Activated CD8-positive, alpha-beta memory T cell treated with anti-CD3 and anti-CD28 coated beads, Interleukin-2, amount 50 U/mL, for 24 hours (primary cell): ENCODE measurements around the gene NEDD4L.

Experiments used
- DNase-seq: peaks from one replicate; pipeline ENCODE4 v3.0.0-alpha.2; 2020; ENCODE audit errors: extremely low read depth

NEDD4L gene

DNA sequence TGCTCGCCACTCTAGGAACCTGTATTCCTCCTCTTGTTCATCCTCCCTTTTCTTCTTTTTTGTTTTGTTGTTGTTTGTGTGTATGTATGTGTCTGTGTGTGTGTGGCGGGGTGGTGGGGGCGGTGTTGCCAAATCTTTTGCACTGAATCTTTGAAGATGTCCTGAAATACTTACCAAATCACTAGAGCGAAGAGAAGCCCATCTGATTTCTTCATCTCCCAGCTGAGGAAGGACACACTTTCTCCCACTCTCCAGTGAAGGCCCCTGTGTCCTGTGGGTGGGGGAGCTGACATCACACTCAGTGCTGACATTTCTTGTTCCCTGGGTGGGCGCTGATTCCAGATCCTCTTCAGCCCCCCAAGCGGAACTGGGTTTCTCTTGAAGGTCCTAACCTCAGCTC is 74.5 kb downstream of the NEDD4L start:
- no peak for DNase-seq

DNA sequence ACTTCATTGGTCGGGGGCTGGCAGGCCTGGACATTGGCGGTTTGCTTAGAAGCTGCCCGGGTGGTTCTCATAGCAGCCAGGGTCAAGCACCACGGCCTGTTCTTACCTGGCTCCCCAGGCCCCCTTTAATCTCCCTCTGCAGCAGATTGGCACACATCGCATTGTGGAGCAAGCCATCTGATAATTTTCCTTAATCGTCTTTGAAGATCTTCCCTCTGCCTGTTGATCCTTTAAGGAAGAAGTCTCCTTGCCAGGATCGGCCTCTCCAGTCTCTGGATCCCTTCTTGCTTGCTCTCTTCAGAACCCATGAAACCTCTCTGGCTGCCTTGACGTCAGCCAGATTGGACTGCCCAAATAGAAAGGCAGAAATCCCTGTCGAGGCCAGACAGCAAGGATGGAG is 75.8 kb downstream of the NEDD4L start:
- DNase-seq, result no peak

DNA sequence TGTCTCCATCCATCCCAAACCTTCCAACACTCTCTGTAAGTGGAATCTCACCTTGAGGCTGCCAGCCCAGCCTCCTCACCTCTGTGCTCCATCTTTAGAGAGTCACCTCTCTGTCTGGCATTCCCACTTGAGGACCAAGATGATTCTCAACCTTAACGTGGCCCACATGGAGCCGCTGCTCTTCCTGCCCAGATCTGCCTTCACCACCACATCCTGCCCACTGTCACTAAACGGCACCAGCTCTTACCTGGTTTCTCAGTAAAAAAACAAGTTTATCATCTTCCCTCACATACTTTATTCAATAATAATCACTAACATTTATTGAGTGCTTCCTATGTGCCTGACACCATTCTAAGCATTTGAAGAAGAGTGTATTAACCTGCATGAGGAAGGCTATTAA is 80.4 kb downstream of the NEDD4L start:
- no peak for DNase-seq

DNA sequence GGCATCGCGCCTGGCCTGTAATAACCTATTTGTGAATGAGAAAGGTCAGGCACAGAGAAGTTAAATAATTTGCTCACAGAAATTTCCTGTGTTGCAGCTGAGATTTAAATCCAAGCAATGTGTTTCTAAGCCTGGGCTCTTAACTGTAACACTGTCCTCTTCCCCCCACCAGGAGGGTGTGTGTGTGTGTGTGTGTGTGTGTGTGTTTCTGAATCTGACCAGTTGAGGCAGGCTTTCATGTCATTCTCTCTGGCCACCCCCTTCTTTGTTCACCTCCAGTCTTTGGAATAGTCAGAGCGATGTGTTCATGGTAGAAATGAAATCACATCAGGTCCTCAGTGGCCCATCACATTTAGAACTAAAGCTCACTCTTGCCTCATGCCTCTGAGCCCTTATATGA is 81.2 kb downstream of the NEDD4L start:
- no peak for DNase-seq

DNA sequence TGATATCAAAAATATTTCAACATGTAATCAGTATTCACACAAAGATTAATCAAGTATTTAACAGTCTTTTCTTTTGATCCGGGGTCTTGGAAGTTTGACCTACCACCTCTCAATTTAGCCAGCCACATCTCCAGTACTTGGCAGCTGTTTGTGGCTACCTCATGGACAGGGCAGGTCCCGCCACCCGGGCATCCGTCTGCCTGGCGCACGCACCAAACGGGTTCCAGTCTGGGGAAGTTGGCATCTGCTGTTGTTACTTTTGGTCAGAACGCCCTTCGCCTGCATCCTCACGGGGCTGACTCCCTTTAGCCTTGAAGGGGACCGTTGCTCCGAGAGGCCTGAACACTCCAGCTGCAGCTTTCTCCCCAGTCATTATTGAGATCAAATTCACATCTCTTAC is 81.7 kb downstream of the NEDD4L start:
- DNase-seq, result no peak

DNA sequence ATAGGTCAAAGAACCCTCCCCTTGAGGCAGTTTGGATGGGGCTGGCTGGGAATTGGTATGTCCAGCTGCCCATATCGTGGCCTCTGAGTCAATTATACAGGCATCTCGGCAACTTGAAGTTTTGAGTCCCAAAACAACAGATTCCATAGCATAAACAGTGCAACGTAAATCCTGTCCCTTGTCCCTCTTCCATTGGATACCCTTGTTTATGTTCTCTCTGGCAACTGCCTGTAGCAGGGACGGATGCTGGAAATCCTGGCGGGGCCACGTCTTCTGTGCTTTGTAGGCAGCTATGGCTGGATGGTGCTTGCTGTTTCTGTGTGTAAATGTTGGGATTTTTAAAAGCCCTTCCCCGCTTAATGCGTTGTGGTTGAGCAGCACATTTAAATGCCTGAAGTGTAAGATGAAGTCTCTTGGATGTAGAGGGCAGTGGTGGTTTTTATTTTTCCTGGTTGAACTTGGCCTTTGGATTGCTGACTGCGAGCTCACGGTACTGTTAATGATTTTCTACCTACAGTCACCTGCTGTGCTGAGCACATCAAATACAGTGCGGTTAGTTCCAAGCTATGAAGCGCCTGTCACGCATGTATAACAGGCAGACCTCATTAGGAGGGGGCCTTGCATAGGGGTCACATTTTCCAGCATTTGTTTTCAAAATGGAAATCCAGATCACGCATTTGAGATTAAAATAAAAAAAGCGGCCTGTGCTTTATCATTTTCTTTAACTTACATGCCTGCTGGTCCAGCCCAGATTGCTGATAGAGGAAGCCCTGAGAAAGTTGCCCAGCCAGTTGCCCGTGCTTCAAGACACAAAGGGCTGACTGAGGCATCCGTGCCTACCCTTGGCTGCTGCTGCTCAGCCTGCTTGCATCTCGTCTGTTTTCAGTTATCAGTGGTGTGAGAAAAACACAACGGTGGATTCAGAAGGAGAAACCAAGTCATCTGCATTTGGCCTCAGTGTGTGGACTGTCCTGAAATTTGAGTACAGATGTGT is 84.7 kb downstream of the NEDD4L start:
- no peak for DNase-seq

DNA sequence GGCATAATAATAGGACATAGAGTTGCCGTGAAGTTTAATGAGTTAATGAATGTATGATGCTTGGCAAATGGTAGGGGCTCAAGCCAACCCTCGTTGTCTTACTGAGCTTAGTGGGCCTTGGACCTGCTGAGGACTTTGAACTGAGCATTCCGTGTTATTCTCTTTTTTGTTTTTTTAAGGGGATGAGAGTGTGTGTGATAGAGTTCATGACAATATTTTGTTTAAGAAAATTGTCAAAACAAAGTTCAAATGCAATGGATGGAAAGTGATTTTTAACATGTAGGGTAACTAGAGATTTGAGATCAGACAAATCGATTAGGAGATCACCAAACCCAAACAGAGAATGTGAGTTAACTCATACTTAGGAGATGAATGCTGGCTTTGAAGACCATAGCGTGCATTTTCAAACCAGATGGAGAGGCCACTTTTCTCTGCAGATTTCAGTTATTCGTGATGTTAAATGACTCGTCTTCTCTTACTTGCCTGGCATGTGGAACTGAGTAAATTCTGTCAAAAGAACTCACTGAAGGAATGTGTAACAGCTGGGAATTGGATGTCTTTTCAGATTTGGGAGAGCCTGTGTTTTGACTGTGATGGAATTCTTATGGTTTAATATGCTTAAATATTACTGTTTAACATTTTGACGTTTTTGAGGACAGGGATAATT is 88.7 kb downstream of the NEDD4L start:
- no peak for DNase-seq

DNA sequence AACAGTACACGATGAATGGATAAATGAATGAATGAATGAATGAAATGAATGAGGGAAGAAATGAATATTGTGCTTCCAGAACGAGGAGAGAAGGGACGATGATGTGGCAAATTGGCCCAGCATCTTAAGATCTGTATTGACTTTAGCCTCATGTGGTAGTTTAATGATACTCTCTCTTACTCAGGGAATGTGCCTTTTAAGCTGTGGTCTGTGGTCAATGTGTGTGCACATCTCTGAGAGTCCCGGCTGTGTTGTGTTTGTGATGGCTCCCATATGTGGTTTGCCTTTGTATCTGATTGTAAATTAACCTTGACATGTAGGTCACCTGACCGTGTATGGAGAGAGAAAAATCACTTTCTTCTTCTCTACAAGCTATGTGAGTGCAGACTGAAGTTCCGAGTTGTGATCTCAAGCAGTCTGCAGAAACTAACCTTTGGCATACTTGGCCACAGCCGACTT is 91.2 kb downstream of the NEDD4L start:
- DNase-seq, result no peak

DNA sequence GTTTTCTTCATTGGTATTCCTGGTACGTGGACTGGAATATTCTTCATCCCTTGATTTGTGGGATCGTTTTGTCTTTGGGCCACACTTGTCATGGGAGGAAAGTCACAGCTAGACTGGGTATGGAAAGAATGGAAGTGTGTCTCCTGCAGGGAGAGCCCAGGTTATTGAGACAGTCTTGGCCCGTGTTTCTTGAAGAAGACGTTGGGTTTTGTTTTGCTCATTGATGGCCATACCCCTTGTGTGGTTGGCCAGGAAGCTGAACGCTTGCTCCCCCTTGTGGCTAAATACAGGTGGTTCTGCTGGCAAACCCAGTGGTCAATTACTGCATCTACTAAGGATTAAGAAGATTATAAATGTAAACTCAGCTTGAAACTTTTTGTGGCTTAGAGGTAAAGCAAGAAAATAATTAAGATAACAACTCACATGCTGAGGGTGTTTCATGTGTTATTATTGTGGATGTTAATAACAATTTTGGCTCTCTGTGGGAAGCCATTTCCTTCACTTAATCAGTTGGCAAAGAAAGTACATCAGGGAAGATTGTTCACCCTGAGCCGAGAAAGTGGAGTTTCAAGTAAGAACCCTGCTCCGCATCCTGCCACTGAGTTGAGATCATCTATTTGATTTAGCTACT is 91.8 kb downstream of the NEDD4L start:
- no peak for DNase-seq

DNA sequence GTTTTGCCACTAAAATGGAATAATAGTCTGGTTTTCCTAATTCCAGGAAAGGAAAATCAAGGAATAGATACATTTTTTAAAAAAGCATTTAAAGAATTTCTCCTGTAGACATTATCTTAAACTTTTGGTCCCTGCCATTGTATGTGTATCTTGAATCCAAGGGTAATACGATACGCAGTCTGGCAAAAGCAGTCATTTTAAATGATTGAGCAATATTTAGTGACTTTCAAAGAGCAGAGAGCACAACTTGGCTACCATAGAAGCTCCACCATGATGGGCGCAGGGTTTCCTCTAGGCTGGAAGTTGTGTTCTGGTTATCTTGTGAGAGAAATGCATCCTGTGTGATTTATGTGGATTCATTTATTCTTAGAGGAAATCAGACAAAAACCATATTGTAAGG is 92.9 kb downstream of the NEDD4L start:
- no peak for DNase-seq

DNA sequence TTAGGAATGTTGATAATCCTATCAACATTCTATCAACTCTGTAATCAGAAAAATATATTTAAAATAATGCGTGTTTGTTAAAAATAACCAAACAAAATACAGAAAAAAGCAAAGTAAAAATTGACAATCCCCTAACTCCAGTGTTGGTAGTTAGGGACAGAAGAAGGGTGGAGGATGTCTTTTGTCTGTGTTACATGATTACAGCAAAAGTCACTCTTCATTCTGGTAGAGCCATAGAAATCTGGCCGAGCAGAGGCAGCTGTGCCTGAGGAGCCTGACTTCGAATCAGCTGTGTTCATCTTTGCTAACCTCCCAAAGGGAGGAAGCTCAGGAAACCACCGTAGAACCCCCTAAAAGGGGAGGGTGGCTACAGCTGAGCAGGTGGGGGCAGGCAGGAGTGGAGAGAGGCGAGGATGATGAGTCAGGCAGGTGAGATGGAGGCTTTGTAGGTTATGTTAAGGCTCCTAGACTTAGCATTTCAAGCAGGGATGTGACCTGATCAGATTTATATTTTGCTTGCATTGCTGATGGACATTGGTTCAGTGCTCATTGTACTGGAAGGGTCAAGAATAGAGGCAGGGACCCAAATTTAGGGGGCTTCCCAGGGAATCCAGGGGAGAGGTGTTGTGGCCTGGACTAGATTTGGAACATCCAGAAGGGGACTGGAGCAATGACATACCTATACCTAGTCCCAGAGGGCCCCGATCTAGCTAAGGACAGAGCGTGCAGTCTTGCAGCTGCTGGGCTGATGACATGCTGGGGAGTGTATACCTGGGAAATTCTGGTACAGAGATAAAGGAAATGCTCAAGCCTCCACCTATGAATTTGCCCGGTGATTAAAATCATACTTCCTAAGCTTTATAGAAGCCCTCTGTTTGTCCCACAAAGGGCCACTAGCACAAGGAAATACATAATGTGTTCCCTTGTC is 95.7 kb downstream of the NEDD4L start:
- no peak for DNase-seq

DNA sequence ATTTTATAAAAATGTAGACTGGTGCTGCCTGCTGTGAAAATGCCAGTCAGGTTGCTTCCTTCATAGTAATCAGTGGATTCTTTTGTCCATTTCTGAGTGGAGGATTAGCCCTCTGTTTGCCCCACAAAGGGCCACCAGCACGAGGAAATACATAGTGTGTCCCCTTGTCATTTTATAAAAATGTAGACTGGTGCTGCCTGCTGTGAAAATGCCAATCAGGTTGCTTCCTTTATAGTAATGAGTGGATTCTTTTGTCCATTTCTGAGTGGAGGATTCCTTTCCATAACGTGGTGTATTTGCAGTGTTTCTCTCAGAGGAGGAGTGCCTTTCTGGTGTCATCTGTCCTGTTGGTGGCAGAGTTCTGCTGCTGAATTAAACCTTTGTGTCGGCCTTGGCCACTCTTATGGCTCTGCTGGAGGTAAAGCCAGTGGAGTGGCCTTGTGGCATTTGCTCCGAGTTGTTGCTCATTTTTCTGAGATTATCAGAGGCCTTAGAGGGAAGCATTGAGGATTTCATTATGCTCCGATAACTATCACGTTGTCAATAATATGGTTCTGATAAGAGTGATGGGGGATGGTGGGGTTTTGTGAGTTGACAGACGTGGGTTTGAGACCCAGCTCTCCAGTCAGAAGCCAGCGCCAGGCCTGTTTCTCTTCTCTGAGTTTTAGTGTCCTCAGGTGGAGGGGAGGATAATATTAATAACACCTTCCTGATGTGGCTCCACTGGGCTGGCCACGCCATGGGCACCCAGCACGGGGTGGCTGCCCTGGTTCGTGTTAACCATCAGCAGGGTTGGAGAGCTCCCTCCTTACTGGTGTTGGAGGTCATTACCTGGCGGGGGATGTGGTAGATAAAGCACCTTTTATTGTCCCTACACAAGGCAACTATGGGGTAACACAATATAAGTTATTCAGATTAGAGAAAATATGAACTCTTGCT is 96.6 kb downstream of the NEDD4L start:
- DNase-seq, result no peak

DNA sequence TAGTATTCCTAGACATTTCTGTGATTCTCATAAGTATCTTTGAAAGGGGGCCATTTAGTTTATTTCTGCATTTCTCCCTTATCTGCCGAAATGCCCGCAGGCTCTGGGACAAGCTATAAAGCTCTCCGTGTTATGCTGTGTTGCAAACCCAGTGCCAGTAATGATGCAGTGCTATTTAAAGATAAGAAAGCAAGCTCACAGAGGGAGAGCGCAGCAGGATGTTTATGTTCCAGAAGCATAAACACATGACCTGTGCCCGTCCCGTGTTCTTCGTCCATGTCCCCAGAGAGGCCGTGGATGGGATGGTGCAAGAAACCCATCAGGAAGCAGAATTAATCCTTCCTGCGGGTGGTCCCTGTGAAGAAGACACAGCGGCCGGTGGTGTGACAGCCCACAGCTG is 99.4 kb downstream of the NEDD4L start:
- DNase-seq, result no peak

DNA sequence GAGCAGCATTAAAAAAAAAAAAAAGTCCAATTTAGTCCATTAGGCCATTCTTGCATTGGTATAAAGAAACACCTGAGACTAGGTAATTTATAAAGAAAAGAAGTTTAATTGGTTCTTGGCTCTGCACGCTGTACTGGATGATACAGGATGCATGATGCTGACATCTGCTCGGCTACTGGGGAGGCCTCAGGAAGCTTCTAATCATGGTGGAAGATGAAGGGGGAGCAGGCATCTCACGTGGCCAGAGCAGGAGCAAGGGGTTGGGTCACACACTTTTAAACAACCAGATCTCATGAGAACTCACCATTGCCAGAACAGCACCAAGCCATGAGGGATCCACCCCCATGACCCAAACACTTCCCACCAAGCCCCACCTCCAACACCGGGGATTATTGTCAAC is 100.1 kb downstream of the NEDD4L start:
- no peak for DNase-seq

DNA sequence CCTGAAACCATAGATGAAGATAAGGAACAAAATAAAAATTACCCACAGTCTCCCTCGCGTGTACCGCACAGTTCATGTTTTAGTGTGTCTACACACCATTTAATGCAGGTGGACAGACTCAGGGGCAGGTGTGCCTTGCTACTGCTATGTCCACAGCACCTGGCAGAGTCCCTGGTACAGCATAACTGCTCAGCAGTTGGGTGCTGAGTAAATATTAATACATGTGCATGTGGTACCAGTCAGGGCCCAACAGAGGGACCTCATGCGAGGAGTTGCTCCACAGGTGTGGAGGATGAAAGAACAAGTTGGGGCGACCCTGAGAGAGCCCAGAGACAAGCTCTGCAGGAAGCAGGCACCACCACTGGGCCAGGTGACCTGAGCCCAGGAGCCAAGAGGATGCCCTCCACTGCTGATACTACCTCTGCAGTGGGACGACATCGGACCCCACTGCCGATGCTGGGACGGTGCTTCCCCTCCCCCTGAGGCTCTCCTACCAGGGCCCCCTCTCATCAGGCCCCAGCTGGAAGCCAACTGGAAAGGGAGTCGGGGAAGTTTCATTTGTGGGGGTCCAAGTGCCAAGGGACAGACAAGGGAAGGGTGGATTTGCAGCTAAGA is 100.8 kb downstream of the NEDD4L start:
- no peak for DNase-seq

DNA sequence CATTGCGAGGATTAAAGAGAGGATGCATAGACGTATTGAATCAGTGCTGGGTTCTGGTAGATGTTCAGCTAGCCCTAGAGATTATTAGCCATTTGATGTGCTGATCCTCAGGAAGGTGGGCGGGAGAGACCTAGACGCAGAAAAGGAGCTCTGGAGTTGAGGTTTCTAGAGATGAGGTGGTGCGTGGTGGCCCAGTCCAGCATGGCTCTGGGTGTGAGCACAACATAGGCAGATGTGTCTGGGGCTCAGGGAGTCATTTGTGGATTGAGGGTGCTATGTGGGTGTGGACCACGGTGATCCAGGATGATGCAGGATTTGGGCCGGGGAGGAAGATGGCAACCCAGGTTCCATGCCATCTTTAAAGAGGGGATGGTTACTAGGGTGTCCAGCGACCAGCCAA is 102.1 kb downstream of the NEDD4L start:
- DNase-seq, result no peak

DNA sequence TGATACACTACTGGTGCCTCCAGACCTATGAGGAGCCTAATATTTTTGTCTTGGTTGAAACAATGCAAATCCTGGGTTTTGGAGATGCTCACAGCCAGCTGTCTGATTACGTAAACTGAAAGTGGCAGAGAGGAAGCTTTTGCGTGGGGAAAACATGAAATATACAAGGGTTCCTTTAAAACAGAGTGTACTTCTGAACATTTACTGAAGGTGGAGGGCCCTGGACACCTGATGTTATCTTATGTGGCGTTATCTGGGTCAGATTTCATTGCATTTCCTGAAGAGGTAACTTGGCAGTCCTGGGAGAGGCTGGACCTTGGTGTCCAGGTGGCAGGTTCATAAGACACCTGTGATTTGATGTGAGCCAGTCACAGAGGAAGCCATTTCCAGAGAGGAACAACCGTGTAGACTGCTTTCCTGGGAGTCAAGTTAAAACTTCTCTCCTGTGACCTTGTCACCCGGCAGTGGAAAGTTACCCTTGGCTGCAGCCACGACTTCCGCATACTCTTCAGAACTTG is 105.0 kb downstream of the NEDD4L start:
- DNase-seq, result no peak

DNA sequence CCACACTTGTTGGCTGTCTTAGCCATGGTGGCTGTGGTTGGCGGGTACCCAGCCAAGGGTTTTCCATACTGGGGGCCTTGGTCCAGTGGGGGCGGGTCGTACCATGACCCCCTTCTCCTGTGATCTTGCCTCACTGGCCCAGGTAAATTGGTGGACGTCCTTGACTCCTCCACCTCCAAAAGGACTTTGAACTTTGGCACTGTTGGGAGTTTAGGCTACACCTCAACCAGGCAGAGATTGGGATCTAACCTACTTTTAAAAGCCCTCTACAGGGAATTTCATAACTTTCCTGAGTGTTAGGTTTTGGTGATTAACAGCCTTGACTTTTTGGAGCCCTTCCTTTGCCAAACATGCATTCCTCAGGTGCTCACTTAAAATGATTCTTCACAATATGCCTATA is 106.7 kb downstream of the NEDD4L start:
- DNase-seq, result no peak

DNA sequence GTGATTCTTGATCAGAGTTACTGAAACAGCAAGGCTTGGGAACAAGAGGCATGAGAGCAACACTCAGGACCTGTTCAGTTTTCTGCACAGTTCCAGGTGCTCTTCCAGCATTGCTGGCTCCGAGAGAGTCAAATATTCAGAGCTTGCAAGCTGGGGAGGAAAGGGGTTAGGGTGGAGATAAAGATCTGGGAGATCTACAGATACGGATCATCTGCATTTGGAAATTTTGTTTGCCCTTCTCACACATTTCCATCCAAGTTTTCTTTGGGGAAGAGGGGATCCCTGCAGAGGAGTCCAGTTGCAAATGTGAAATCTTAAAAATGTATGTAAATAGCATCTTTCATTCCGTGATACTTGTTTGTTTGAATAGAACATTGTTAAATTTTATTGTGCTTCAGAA is 108.2 kb downstream of the NEDD4L start:
- DNase-seq, result no peak

DNA sequence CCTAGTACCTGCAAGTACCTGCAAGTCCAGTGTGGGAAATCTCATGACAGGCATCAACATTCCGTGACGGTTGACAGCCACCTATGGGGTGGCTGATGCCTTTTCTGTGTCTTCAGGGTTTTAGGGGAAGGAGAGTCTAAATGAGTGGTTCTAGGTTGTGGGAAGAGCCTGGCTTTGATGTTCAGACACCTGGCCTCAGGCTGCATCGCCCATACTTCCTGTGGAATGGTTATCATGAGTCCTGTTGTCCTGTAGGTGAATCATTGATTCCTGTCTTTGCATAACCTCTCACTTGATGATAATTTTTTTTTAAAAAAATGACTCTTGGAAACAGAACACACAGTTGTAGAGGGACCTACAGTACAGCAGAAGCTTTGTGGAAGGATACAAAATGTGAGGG is 108.9 kb downstream of the NEDD4L start:
- DNase-seq, result no peak
